Mesenchymal stem cell (in vitro differentiated cells and primary cell): ENCODE measurements around the gene KNOP1.

Source experiments
- DNase-seq: peaks from one replicate; pipeline ENCODE4 v3.0.0-alpha.2; 2013
- H2AFZ ChIP-seq: one replicate; pipeline ENCODE4 v1.6.1; 2013; ENCODE audit warnings: low read depth, mild to moderate bottlenecking, control low read depth, inconsistent platforms, low read length, moderate library complexity
- H2AK5ac ChIP-seq: 2 replicates; pipeline ENCODE4 v1.6.1; 2013; ENCODE audit warnings: low read length, moderate library complexity, mild to moderate bottlenecking, inconsistent platforms; ENCODE audit not compliant: severe bottlenecking
- H2BK120ac ChIP-seq: one replicate; pipeline ENCODE4 v1.6.1; 2013; ENCODE audit warnings: low read depth, mild to moderate bottlenecking, inconsistent platforms, low read length, moderate library complexity
- H2BK12ac ChIP-seq, 2 experiments: one replicate each; pipeline ENCODE4 v1.6.1; 2013; ENCODE audit warnings: inconsistent platforms in 2 of 2, low read length in 2 of 2, mild to moderate bottlenecking in 2 of 2, moderate library complexity in 2 of 2, control low read depth in 1 of 2
- H2BK15ac ChIP-seq: one replicate; pipeline ENCODE4 v1.6.1; 2013; ENCODE audit warnings: mild to moderate bottlenecking, low read depth, inconsistent platforms; ENCODE audit not compliant: poor library complexity, severe bottlenecking
- H2BK5ac ChIP-seq: 2 replicates; pipeline ENCODE4 v1.6.1; 2013; ENCODE audit warnings: low read depth, mild to moderate bottlenecking, low read length, control low read depth, inconsistent platforms; ENCODE audit not compliant: poor library complexity, severe bottlenecking
- H3K14ac ChIP-seq, 2 experiments: one replicate each; pipeline ENCODE4 v1.6.1; 2013; ENCODE audit warnings: inconsistent platforms in 2 of 2, low read length in 2 of 2, control low read depth in 1 of 2, mild to moderate bottlenecking in 1 of 2, moderate library complexity in 1 of 2
- H3K18ac ChIP-seq, 2 experiments: one replicate each; pipeline ENCODE4 v1.6.1; 2013; ENCODE audit warnings: inconsistent platforms in 2 of 2, low read length in 2 of 2, control low read depth in 1 of 2, low read depth in 1 of 2, mild to moderate bottlenecking in 1 of 2
- H3K23ac ChIP-seq, 2 experiments: one replicate each; pipeline ENCODE4 v1.6.1; 2013; ENCODE audit warnings: inconsistent platforms in 2 of 2, low read length in 2 of 2, mild to moderate bottlenecking in 2 of 2, moderate library complexity in 2 of 2, control low read depth in 1 of 2
- H3K27ac ChIP-seq: 2 replicates; pipeline ENCODE4 v1.5.1; 2013; ENCODE audit warnings: mild to moderate bottlenecking, moderate library complexity, low read length, control low read depth, inconsistent platforms; ENCODE audit not compliant: poor library complexity, severe bottlenecking
- H3K27me3 ChIP-seq, 2 experiments: 2 replicates each; pipeline versions ENCODE4 v1.6.1 to v1.7.0; 2013; ENCODE audit warnings: low read length in 2 of 2, mild to moderate bottlenecking in 2 of 2, moderate library complexity in 2 of 2, control low read depth in 1 of 2, inconsistent platforms in 1 of 2; ENCODE audit not compliant: control insufficient read depth in 1 of 2, insufficient read depth in 1 of 2
- H3K36me3 ChIP-seq, 2 experiments: 2 replicates each; pipeline versions ENCODE4 v1.6.1 to v1.7.0; 2013; ENCODE audit warnings: low read length in 2 of 2, control low read depth in 1 of 2, inconsistent platforms in 1 of 2, low read depth in 1 of 2, mild to moderate bottlenecking in 1 of 2; ENCODE audit not compliant: insufficient read depth in 2 of 2, control insufficient read depth in 1 of 2
- H3K4ac ChIP-seq, 2 experiments: one replicate each; pipeline ENCODE4 v1.6.1; 2013; ENCODE audit warnings: inconsistent platforms in 2 of 2, low read length in 2 of 2, mild to moderate bottlenecking in 2 of 2, moderate library complexity in 2 of 2, control low read depth in 1 of 2, low read depth in 1 of 2
- H3K4me1 ChIP-seq: 2 replicates; pipeline ENCODE4 v1.6.1; 2013; ENCODE audit warnings: low read depth, low read length, control low read depth; ENCODE audit not compliant: control insufficient read depth, insufficient read depth
- H3K4me2 ChIP-seq: 2 replicates; pipeline ENCODE4 v1.6.1; 2013; ENCODE audit warnings: low read length, mild to moderate bottlenecking, inconsistent platforms; ENCODE audit not compliant: poor library complexity, severe bottlenecking
- H3K4me3 ChIP-seq, 2 experiments: 2 replicates each; pipeline versions ENCODE4 v1.5.1 to v1.7.0; 2013; ENCODE audit warnings: low read length in 2 of 2, mild to moderate bottlenecking in 2 of 2, control low read depth in 1 of 2, low read depth in 1 of 2; ENCODE audit not compliant: insufficient read depth in 1 of 2
- H3K79me1 ChIP-seq: replicated peaks from 2 replicates; pipeline ENCODE4 v1.6.1; 2013; ENCODE audit warnings: mild to moderate bottlenecking, control low read depth, low read length, inconsistent platforms; ENCODE audit not compliant: poor library complexity, severe bottlenecking
- H3K9ac ChIP-seq: 2 replicates; pipeline ENCODE4 v1.7.0; 2013; ENCODE audit warnings: mild to moderate bottlenecking, low read length, moderate library complexity
- H3K9me3 ChIP-seq: 2 replicates; pipeline ENCODE4 v1.7.0; 2013; ENCODE audit warnings: mild to moderate bottlenecking, low read length; ENCODE audit not compliant: control insufficient read depth
- H4K8ac ChIP-seq: one replicate; pipeline ENCODE4 v1.6.1; 2013; ENCODE audit warnings: inconsistent platforms, mild to moderate bottlenecking, low read length, moderate library complexity
- H4K91ac ChIP-seq: one replicate; pipeline ENCODE4 v1.6.1; 2013; ENCODE audit warnings: mild to moderate bottlenecking, low read length, inconsistent platforms
- WGBS: methylation state at CpG from one replicate; pipeline ENCODE4 v1.1.7; 2013; ENCODE audit warnings: mixed read lengths; 5-methylcytosine and 5-hydroxymethylcytosine counted together

KNOP1 gene

GRCh38 chr16:19765860-19766553 is 48.0 kb upstream of the KNOP1 start:
- no peak overlapping the region for H3K18ac ChIP-seq
- no peaks in the 10 kb centered on the region for H3K4me1 ChIP-seq
- no peak overlapping the region for H4K91ac ChIP-seq
- no peaks in the 10 kb centered on the region for H3K79me1 ChIP-seq
- no peak overlapping the region for H2AK5ac ChIP-seq
- no peaks in the 10 kb centered on the region for H3K27me3 ChIP-seq
- H3K23ac ChIP-seq: no peak overlapping the region
- no peak overlapping the region for H2BK120ac ChIP-seq
- no peak overlapping the region for H2BK5ac ChIP-seq
- H3K36me3 ChIP-seq: peaks cover 8% of the 10 kb centered on the region in 2 experiments
- no peak overlapping the region for H2BK15ac ChIP-seq
- no peak overlapping the region for H3K4me2 ChIP-seq
- DNase-seq: no peak
- H3K9me3 ChIP-seq: peaks cover 17% of the 10 kb centered on the region
- WGBS: 85% methylated on average over 5 of the region's 6 CpGs
- no peak overlapping the region for H3K4me3 ChIP-seq
- H2BK12ac ChIP-seq: no peak overlapping the region
- no peak overlapping the region for H3K14ac ChIP-seq
- no peak overlapping the region for H3K27ac ChIP-seq
- H2AFZ ChIP-seq: no peak overlapping the region
- H4K8ac ChIP-seq: no peak overlapping the region
- no peak overlapping the region for H3K9ac ChIP-seq
- H3K4ac ChIP-seq: no peak overlapping the region

GRCh38 chr16:19760356-19761060 is 42.5 kb upstream of the KNOP1 start:
- Histone ChIP-seq H2BK15ac (no peak overlapping the region), H3K4me2 (no peak overlapping the region), H3K23ac (no peak overlapping the region), H3K4ac (no peak overlapping the region), H3K9me3 (no peaks in the 10 kb centered on the region), H4K91ac (no peak overlapping the region), H3K27ac (no peak overlapping the region), H3K4me1 (peaks cover 3% of the 10 kb centered on the region), H3K79me1 (no peaks in the 10 kb centered on the region), H3K14ac (no peak overlapping the region), H2BK5ac (no peak overlapping the region), H2BK12ac (no peak overlapping the region), H3K27me3 (no peaks in the 10 kb centered on the region), H3K18ac (no peak overlapping the region), H3K4me3 (peak overlapping the region in 1 of 2 experiments; percentile 67), H3K9ac (peak overlapping the region; percentile 53), H4K8ac (no peak overlapping the region), H2AFZ (no peak overlapping the region), H2BK120ac (no peak overlapping the region), H2AK5ac (no peak overlapping the region), H3K36me3 (no peaks in the 10 kb centered on the region)
- no peak for DNase-seq
- WGBS: 97% methylated on average over 7 of the region's 7 CpGs

GRCh38 chr16:19757762-19758595 is 40.0 kb upstream of the KNOP1 start:
- Histone ChIP-seq H3K36me3 (no peaks in the 10 kb centered on the region), H2BK15ac (no peak overlapping the region), H3K9me3 (no peaks in the 10 kb centered on the region), H2AFZ (no peak overlapping the region), H2BK5ac (no peak overlapping the region), H2BK12ac (no peak overlapping the region), H3K18ac (no peak overlapping the region), H3K4ac (no peak overlapping the region), H3K27ac (no peak overlapping the region), H3K9ac (no peak overlapping the region), H3K23ac (no peak overlapping the region), H4K91ac (no peak overlapping the region), H2AK5ac (no peak overlapping the region), H2BK120ac (no peak overlapping the region), H3K14ac (no peak overlapping the region), H3K4me3 (no peak overlapping the region), H3K4me1 (peaks cover 8% of the 10 kb centered on the region), H3K79me1 (no peaks in the 10 kb centered on the region), H3K4me2 (no peak overlapping the region), H3K27me3 (no peaks in the 10 kb centered on the region), H4K8ac (no peak overlapping the region)
- over 99% methylated on average over 5 of the region's 8 CpGs for WGBS
- no peak for DNase-seq

GRCh38 chr16:19757026-19757425 is 39.0 kb upstream of the KNOP1 start:
- Histone ChIP-seq H2BK12ac (no peak overlapping the region), H4K91ac (no peak overlapping the region), H3K9me3 (no peaks in the 10 kb centered on the region), H3K4ac (no peak overlapping the region), H3K4me2 (no peak overlapping the region), H3K18ac (no peak overlapping the region), H3K4me1 (peaks cover 12% of the 10 kb centered on the region), H3K36me3 (no peaks in the 10 kb centered on the region), H3K23ac (no peak overlapping the region), H2BK5ac (no peak overlapping the region), H3K9ac (no peak overlapping the region), H4K8ac (no peak overlapping the region), H3K4me3 (no peak overlapping the region), H3K79me1 (no peaks in the 10 kb centered on the region), H3K27ac (no peak overlapping the region), H3K27me3 (no peaks in the 10 kb centered on the region), H3K14ac (no peak overlapping the region), H2AFZ (no peak overlapping the region), H2BK120ac (no peak overlapping the region), H2AK5ac (no peak overlapping the region), H2BK15ac (no peak overlapping the region)
- no peak for DNase-seq
- WGBS: 100% methylated on average over 4 of the region's 5 CpGs
